ENCODE results near the gene MPC1. TPM values are rescaled to one million over a fixed set of nuclear protein-coding genes. Genes with fewer than 3 reads are reported as not detected.

MPC1 gene
- total RNA-seq, 4 donors from 2014 or later = 35.4 to 63.6 (median 48.7) TPM

- DNase-seq (ENCODE audit: low spot score in 2 of 2) = no peak
- intact Hi-C loops (cut with DNase I; ENCODE audit: low total_unique reads) = no loop called here
- 94 to 98% methylated on average over 1 of the region's 1 CpG for WGBS, 2 donors
- H3K4me3 ChIP-seq (ENCODE audit: low read depth, poor library complexity, severe bottlenecking) = no peak overlapping the region
- TF ChIP-seq CTCF (IDR thresholded peaks at IDR 0.05) (no peak), POLR2A (IDR thresholded peaks at IDR 0.05) (no peak)
Observed at GRCh38 chr6:166375013-166375412, 7.7 kb downstream of the MPC1 start.

- WGBS, 2 donors = 97% methylated on average over 3 of the region's 3 CpGs
- intact Hi-C loops (cut with DNase I; ENCODE audit: low total_unique reads) = loop anchor here (5.0 kb wide), 1 partner anchor 1442 kb away; no protein-coding TSS in a partner anchor
- no peak overlapping the region for H3K4me3 ChIP-seq (ENCODE audit: low read depth, poor library complexity, severe bottlenecking)
- no peak for TF ChIP-seq POLR2A (IDR thresholded peaks at IDR 0.05)
- TF ChIP-seq CTCF (IDR thresholded peaks at IDR 0.05) = no peak
- no peak for DNase-seq (ENCODE audit: low spot score in 2 of 2)
Observed at GRCh38 chr6:166370489-166370888, 12.3 kb downstream of the MPC1 start.

GRCh38 chr6:166369782-166370181 is 13.0 kb downstream of the MPC1 start:
- intact Hi-C loops (cut with DNase I; ENCODE audit: low total_unique reads) = loop anchor here (5.0 kb wide), 1 partner anchor 1443 kb away; no protein-coding TSS in a partner anchor

GRCh38 chr6:166366921-166367320 is 15.8 kb downstream of the MPC1 start:
- H3K4me3 ChIP-seq (ENCODE audit: low read depth, poor library complexity, severe bottlenecking) = no peak overlapping the region
- TF ChIP-seq POLR2A (IDR thresholded peaks at IDR 0.05) = no peak
- no peak for TF ChIP-seq CTCF (IDR thresholded peaks at IDR 0.05)
- intact Hi-C loops (cut with DNase I; ENCODE audit: low total_unique reads) = no loop called here
- DNase-seq (ENCODE audit: low spot score in 2 of 2) = no peak
- WGBS, 2 donors = 76 to 94% methylated on average over 3 of the region's 3 CpGs

More at GRCh38 chr6:166369782-166370181, 13.0 kb downstream of the MPC1 start:
- WGBS, 2 donors = 80 to 86% methylated on average over 3 of the region's 3 CpGs
- DNase-seq (ENCODE audit: low spot score in 2 of 2) = no peak
- no peak overlapping the region for H3K4me3 ChIP-seq (ENCODE audit: low read depth, poor library complexity, severe bottlenecking)
- TF ChIP-seq POLR2A (IDR thresholded peaks at IDR 0.05) (no peak), CTCF (IDR thresholded peaks at IDR 0.05) (no peak)

- intact Hi-C loops (cut with DNase I; ENCODE audit: low total_unique reads) = no loop called here
- no peak for TF ChIP-seq CTCF (IDR thresholded peaks at IDR 0.05)
- no peak for TF ChIP-seq POLR2A (IDR thresholded peaks at IDR 0.05)
- no peak overlapping the region for H3K4me3 ChIP-seq (ENCODE audit: low read depth, poor library complexity, severe bottlenecking)
- DNase-seq (ENCODE audit: low spot score in 2 of 2) = no peak
- 83 to 90% methylated on average over 6 of the region's 6 CpGs for WGBS, 2 donors
Observed at GRCh38 chr6:166365806-166366205, 16.9 kb downstream of the MPC1 start.

- WGBS, 2 donors = 32 to 42% methylated on average over 2 of the region's 2 CpGs
- intact Hi-C loops (cut with DNase I; ENCODE audit: low total_unique reads) = no loop called here
- H3K4me3 ChIP-seq (ENCODE audit: low read depth, poor library complexity, severe bottlenecking) = no peak overlapping the region
- DNase-seq (ENCODE audit: low spot score in 2 of 2) = no peak
- TF ChIP-seq POLR2A (IDR thresholded peaks at IDR 0.05) (no peak), CTCF (IDR thresholded peaks at IDR 0.05) (no peak)
Observed at GRCh38 chr6:166365221-166365620, 17.5 kb downstream of the MPC1 start.

All from lower leg skin (tissue), 4 donors.